CD4-positive, alpha-beta T cell treated with Interleukin-2 at 100 ng/mL for 4 hours (primary cell): Measurements from ENCODE around the gene VPS54.
A peak's percentile ranks its signal among the peaks of the same experiment; 100 is the strongest.

ENCODE experiments used
- DNase-seq: peaks from one replicate; pipeline ENCODE4 v3.0.0-alpha.2; 2020; ENCODE audit warnings: low spot score

Gene VPS54

GRCh38 chr2:63899639-63900038 is 119.6 kb downstream of the VPS54 start:
- DNase-seq = no peak

- no peak for DNase-seq
Measured at GRCh38 chr2:63898839-63899238, 120.4 kb downstream of the VPS54 start.

- DNase-seq = no peak
Measured at GRCh38 chr2:63894167-63894566, 125.1 kb downstream of the VPS54 start.

GRCh38 chr2:63893163-63893562 is 126.1 kb downstream of the VPS54 start:
- no peak for DNase-seq

GRCh38 chr2:63891488-63892030 is 127.7 kb downstream of the VPS54 start:
- DNase-seq = no peak

- no peak for DNase-seq
Measured at GRCh38 chr2:63890678-63891077, 128.6 kb downstream of the VPS54 start.

GRCh38 chr2:63888490-63889402 is 130.5 kb downstream of the VPS54 start:
- peak; percentile 48 for DNase-seq

GRCh38 chr2:63888053-63888452 is 131.2 kb downstream of the VPS54 start:
- no peak for DNase-seq

GRCh38 chr2:63886445-63886844 is 132.8 kb downstream of the VPS54 start:
- DNase-seq = no peak

- DNase-seq = no peak
Measured at GRCh38 chr2:63882395-63883105, 136.7 kb downstream of the VPS54 start.

- no peak for DNase-seq
Measured at GRCh38 chr2:63881205-63881604, 138.0 kb downstream of the VPS54 start.

- DNase-seq = no peak
Measured at GRCh38 chr2:63880625-63881024, 138.6 kb downstream of the VPS54 start.

- DNase-seq = no peak
Measured at GRCh38 chr2:63879876-63880433, 139.3 kb downstream of the VPS54 start.

- DNase-seq = no peak
Measured at GRCh38 chr2:63878486-63878885, 140.7 kb downstream of the VPS54 start.

GRCh38 chr2:63876311-63876710 is 142.9 kb downstream of the VPS54 start:
- no peak for DNase-seq

- no peak for DNase-seq
Measured at GRCh38 chr2:63875559-63876245, 143.5 kb downstream of the VPS54 start.

GRCh38 chr2:63875131-63875527 is 144.1 kb downstream of the VPS54 start:
- DNase-seq = no peak

GRCh38 chr2:63874204-63875130 is 144.8 kb downstream of the VPS54 start:
- DNase-seq = no peak

- no peak for DNase-seq
Measured at GRCh38 chr2:63872571-63873328, 146.5 kb downstream of the VPS54 start.

- DNase-seq = no peak
Measured at GRCh38 chr2:63871864-63872263, 147.4 kb downstream of the VPS54 start.
